ENCODE results near the gene LRRIQ3. TPM values are rescaled to one million over a fixed set of nuclear protein-coding genes. Genes with fewer than 3 reads are reported as not detected.

Gene LRRIQ3
- total and polyA plus RNA-seq, 12 donors, result 0.11 to 1.1 (median 0.54) TPM

DNA sequence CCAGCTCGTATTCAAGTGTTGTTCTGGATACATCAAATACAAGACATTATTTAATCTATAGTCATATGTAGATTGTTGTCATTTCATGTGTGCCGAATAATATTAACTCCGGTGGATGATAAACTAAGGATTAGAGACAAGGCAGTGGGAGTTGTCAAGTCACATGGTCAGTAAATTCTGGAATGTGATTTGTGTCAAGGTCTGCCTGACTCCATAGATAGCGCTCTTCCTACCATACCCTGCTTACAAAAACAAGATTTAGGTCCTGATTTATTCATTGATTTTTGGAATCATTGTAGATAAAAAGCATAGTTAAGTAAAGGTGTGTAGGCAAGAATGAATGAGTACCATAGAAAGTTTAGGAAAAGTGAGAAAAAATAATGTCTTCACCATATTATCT is 39.8 kb upstream of the LRRIQ3 start:
- Histone ChIP-seq H3K4me3 (peak overlapping the region in 8 of 10 donors; percentile 0 to 50 (median 42)), H3K27ac (peak overlapping the region in 8 of 10 donors; percentile 24 to 79 (median 74))
- intact Hi-C loops (cut with DNase I), result no loop called here

GRCh38 chr1:74237035-74237434 is 39.1 kb upstream of the LRRIQ3 start:
- peak in 2 of 8 donors; percentile 35 to 48 for ATAC-seq

More for the DNA sequence above, 39.8 kb upstream of the LRRIQ3 start:
- Histone ChIP-seq H3K27me3 (no peaks in the 10 kb centered on the region), H3K9me3 (no peaks in the 10 kb centered on the region), H3K36me3 (peaks cover 0 to 15% (median 0%) of the 10 kb centered on the region in 9 donors), H3K4me1 (peaks cover 0 to 6% (median 0%) of the 10 kb centered on the region in 9 donors)
- peak in 3 of 8 donors; percentile 45 to 60 (median 54) for ATAC-seq
- DNase-seq, result no peak
- WGBS, 2 donors, result 45 to 72% methylated on average over 4 of the region's 4 CpGs
- TF ChIP-seq, protein P1, sequence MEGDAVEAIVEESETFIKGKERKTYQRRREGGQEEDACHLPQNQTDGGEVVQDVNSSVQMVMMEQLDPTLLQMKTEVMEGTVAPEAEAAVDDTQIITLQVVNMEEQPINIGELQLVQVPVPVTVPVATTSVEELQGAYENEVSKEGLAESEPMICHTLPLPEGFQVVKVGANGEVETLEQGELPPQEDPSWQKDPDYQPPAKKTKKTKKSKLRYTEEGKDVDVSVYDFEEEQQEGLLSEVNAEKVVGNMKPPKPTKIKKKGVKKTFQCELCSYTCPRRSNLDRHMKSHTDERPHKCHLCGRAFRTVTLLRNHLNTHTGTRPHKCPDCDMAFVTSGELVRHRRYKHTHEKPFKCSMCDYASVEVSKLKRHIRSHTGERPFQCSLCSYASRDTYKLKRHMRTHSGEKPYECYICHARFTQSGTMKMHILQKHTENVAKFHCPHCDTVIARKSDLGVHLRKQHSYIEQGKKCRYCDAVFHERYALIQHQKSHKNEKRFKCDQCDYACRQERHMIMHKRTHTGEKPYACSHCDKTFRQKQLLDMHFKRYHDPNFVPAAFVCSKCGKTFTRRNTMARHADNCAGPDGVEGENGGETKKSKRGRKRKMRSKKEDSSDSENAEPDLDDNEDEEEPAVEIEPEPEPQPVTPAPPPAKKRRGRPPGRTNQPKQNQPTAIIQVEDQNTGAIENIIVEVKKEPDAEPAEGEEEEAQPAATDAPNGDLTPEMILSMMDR (IDR thresholded peaks at IDR 0.05), result no peak

GRCh38 chr1:74236440-74236839 is 38.5 kb upstream of the LRRIQ3 start:
- H3K9me3 ChIP-seq, result peaks cover 0 to 5% (median 0%) of the 10 kb centered on the region in 11 donors
- H3K27me3 ChIP-seq, result no peaks in the 10 kb centered on the region
- peaks cover 0 to 15% (median 0%) of the 10 kb centered on the region in 9 donors for H3K36me3 ChIP-seq
- H3K4me3 ChIP-seq, result peak overlapping the region in 9 of 10 donors; percentile 9 to 50 (median 42)
- H3K4me1 ChIP-seq, result no peaks in the 10 kb centered on the region
- intact Hi-C loops (cut with DNase I), result no loop called here
- DNase-seq, result no peak
- TF ChIP-seq, protein P1 (IDR thresholded peaks at IDR 0.05), result no peak
- peak overlapping the region; percentile 4 to 79 (median 70) for H3K27ac ChIP-seq
- ATAC-seq, result peak in 3 of 8 donors; percentile 55 to 65 (median 60)
- 47 to 67% methylated on average over 3 of the region's 3 CpGs for WGBS, 2 donors

More at GRCh38 chr1:74237035-74237434, 39.1 kb upstream of the LRRIQ3 start:
- peaks cover 0 to 3% (median 0%) of the 10 kb centered on the region in 11 donors for H3K9me3 ChIP-seq
- TF ChIP-seq, protein P1 (IDR thresholded peaks at IDR 0.05), result no peak
- H3K4me1 ChIP-seq, result no peaks in the 10 kb centered on the region
- peaks cover 0 to 15% (median 0%) of the 10 kb centered on the region in 9 donors for H3K36me3 ChIP-seq
- H3K27ac ChIP-seq, result peak overlapping the region in 9 of 10 donors; percentile 4 to 79 (median 74)
- peak overlapping the region in 9 of 10 donors; percentile 0 to 50 (median 42) for H3K4me3 ChIP-seq
- intact Hi-C loops (cut with DNase I), result no loop called here
- WGBS, 2 donors, result 39 to 43% methylated on average over 1 of the region's 1 CpG
- DNase-seq, result no peak
- no peaks in the 10 kb centered on the region for H3K27me3 ChIP-seq

DNA sequence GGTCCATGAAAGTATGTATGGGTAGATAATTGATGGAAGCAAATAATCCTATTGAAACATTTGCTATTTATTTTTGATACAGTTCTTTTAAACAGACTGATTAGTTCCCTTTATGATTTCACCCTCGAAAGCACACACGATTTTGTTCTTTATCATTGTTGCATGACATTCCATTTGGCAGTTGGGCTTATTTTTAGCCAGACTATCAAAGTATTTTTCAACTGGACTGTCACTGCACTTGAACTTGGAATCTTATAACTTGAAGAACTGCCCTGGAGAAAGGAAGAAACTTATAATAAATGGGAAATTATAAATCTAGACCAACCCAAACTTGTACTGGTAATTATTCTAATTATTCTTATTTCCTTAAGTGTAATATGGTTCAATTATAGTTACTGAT is 37.2 kb upstream of the LRRIQ3 start, which contains the start of gene TNNI3K:
TNNI3K (plus strand) TSS at position 235 of the 400 bp plus-strand sequence; CDS start at position 300, 65 bp downstream.
- Histone ChIP-seq H3K36me3 (peaks cover 0 to 15% (median 0%) of the 10 kb centered on the region in 9 donors), H3K27me3 (no peaks in the 10 kb centered on the region), H3K4me3 (peak within 1 kb of the TSS; percentile 6 to 50 (median 36)), H3K27ac (peak within 1 kb of the TSS; percentile 4 to 79 (median 70)), H3K9me3 (peaks cover 0 to 14% (median 0%) of the 10 kb centered on the region in 11 donors), H3K4me1 (no peaks in the 10 kb centered on the region)
- ATAC-seq, result peak in 6 of 8 donors; percentile 16 to 75 (median 55)
- DNase-seq, result no peak
- intact Hi-C loops (cut with DNase I), result no loop called here
- whole genome bisulfite sequencing, 2 donors, result 26 to 27% methylated on average over 2 of the region's 2 CpGs
- TF ChIP-seq, protein P1 (IDR thresholded peaks at IDR 0.05), result no peak

All from heart right ventricle (tissue), 16 donors.